ENCODE data around the gene GPC6.
"Not testable (repeated sequence)": the region's sequence is repeated elsewhere in the genome, so short reads cannot be mapped to it uniquely, and the experiment has no call there.

GPC6 gene

DNA sequence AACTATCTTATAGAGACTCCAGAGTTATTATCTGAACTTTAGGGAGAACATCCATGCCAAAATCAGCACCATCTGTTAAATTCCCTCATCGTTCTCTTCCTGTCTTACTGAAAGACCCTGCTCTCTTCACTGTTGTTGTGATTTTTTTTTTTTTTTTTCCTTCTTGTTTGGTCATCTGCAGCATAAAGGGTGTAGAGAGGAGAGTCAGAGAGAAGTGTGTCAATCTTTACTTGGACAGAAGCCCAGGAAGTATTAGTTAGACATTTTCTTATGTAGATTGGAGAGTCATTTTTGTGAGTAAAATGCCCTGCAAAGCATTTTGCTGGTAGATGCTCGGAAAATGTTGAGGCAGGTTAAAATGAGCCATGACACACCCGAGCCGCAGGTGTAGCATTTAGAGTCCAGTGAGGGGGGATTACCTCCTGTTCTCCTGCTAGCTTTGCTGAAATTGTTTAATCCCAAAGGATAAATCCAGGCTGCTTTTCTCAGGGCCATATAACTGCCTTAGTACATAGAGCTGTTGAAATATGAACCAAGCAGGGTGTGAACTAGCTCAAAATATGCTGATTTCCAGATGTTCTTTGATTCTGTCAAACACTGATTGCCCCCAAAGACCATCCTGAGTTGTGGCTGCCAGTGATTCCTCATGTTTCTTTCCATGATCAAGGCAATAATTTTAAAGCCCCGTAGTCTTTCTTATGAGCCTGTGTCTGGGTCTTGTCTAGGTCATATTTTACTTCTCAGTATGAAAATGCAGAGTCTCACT is 1109.3 kb downstream of the GPC6 start:
- TF ChIP-seq, protein P1, sequence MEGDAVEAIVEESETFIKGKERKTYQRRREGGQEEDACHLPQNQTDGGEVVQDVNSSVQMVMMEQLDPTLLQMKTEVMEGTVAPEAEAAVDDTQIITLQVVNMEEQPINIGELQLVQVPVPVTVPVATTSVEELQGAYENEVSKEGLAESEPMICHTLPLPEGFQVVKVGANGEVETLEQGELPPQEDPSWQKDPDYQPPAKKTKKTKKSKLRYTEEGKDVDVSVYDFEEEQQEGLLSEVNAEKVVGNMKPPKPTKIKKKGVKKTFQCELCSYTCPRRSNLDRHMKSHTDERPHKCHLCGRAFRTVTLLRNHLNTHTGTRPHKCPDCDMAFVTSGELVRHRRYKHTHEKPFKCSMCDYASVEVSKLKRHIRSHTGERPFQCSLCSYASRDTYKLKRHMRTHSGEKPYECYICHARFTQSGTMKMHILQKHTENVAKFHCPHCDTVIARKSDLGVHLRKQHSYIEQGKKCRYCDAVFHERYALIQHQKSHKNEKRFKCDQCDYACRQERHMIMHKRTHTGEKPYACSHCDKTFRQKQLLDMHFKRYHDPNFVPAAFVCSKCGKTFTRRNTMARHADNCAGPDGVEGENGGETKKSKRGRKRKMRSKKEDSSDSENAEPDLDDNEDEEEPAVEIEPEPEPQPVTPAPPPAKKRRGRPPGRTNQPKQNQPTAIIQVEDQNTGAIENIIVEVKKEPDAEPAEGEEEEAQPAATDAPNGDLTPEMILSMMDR (IDR thresholded peaks at IDR 0.05; ENCODE audit: low read depth, low read length, missing control alignments), result no peak
- no peak for DNase-seq (ENCODE audit: low read depth)
- H3K4me3 ChIP-seq (ENCODE audit: low read depth, low read length), result no peak overlapping the region

DNA sequence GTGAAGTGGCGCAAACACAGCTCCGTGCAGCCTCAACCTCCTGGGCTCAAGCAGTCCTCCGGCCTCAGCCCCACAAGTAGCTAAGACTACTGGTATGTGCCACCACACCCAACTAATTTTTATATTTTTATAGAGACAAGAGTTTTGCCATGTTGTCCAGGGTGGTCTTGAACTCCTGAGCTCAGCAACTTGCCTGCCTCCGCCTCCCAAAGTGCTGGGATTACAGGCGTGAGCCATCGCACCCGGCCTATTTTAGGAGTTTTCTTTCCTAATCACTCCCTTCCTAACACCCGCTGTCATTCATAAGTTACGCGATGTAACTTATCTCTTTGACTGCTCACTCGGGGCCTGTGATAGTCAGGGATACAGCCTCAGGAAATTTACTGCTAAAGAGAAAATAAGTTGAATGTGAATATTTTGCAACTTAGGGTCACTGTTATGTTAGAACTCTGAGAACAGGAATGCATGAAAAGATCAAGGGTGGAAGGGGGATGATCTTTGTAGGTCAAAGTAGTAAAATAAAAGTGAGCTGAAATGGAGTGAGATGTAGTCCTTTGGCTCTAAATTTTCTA is 1112.6 kb downstream of the GPC6 start:
- DNase-seq (ENCODE audit: low read depth), result no peak
- no peak overlapping the region for H3K4me3 ChIP-seq (ENCODE audit: low read depth, low read length)
- TF ChIP-seq, protein P1 (IDR thresholded peaks at IDR 0.05; ENCODE audit: low read depth, low read length, missing control alignments), result no peak

DNA sequence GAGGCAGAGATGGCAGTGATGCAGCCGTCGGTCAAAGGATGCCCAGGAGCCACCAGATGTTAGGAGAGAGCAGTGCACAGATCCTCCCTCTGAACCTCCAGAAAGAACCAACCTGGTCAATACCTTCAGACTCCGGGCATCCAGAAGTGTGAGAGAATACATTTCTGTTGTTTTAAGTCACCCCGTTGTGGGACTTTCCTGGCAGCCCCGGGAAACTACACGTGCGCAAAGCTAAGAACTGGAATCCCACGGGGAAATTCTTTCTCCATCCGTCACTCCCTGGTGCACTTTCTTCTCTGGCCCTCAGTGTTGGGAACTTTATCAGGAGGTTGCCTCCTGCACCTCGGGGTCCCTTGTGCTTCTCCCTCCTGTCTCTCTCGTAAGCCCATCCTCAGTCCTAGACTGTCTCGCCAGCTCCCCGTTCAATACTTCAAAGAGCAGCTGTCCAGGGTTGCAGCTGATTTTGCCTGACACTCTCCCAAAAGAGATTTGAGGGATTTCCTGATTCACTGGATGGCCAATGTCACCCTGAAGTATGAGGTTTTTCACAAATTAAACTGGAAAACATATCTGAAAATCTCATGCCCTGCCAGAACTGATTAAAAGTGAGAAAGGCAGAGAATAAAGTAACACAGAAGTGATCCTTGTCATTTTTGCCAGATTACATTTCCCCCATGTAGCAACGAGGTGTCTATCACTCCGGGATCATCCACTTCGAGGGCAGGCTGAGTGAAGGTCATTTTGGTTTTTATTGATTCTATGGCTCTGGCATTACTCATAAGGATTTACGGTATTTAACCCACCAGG is 1116.0 kb downstream of the GPC6 start:
- TF ChIP-seq, protein P1 (IDR thresholded peaks at IDR 0.05; ENCODE audit: low read depth, low read length, missing control alignments), result no peak
- no peak overlapping the region for H3K4me3 ChIP-seq (ENCODE audit: low read depth, low read length)
- no peak for DNase-seq (ENCODE audit: low read depth)

DNA sequence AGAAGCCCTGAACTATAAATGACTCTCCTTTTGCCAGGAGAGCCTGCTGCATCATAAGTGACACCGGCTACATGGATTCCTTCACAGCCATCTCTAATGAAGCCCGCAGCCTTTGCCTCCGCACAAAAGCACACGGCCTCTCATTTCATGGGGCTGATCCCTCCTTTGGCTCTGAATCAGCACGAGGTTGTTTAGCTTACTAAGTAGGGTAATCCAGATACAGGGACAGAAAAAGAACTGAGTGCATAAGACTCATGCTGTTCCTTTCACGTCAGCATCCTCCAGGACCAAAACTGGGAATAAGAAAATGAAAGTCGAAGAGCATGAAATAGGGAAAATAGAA is 1116.6 kb downstream of the GPC6 start:
- DNase-seq (ENCODE audit: low read depth), result no peak
- no peak overlapping the region for H3K4me3 ChIP-seq (ENCODE audit: low read depth, low read length)
- TF ChIP-seq, protein P1 (IDR thresholded peaks at IDR 0.05; ENCODE audit: low read depth, low read length, missing control alignments), result no peak

DNA sequence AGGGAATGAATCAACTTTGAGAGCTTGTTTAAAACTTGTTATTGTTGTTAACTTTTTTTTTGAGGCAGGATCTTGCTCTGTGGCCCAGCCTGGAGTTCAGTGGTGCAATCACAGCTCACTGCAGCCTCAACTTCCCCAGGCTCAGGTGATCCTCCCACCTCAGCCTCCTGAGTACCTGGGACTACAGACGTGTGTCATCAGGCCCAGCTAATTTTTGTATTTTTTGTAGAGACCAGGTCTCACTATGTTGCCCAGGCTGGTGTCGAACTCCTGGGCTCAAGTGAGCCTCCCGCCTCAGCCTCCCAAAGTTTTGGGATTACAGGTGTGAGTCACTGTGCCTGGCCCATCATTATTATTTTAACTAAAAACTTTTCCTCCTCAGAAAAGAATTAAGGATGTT is 1117.1 kb downstream of the GPC6 start:
- H3K4me3 ChIP-seq (ENCODE audit: low read depth, low read length); DNase-seq (ENCODE audit: low read depth): not testable (repeated sequence)

DNA sequence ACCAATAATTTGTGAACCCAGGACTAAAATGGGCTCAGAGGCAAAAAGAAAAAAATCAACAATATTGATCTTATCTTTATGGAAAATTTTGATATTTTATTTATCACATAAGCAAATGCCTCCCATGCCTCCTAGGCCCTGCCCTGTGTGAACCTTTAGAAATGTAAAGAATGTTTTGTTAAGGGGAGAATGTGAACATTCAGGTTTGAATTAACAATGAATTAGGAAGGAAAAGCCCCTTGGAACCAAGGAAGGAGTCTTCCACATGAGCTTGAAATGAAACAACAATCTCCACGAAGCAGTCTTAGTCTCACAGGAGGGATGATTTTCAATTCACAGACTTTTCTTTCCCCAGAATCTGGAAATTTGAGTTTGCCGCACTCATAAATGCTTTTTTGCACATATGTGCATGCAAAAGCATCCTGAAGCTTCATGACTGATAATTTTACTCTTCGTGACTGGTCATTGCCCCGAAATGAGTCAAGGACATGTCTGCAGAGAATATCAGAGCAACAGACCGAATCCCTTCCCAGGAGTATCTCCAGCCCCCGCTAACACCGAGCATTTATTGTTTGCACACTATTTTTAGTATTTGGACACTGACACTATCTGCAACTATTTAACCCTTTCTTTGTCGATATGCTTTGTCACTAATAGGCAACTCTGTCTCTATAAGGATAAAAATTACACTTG is 1117.7 kb downstream of the GPC6 start:
- DNase-seq (ENCODE audit: low read depth), result no peak
- H3K4me3 ChIP-seq (ENCODE audit: low read depth, low read length), result no peak overlapping the region
- TF ChIP-seq, protein P1 (IDR thresholded peaks at IDR 0.05; ENCODE audit: low read depth, low read length, missing control alignments), result no peak

Measured in GM12864 (cell line).